K562 (cell line): Measurements from ENCODE around the gene CCDC158. TPM values are rescaled to one million over a fixed set of nuclear protein-coding genes. Genes with fewer than 3 reads are reported as not detected.
A peak's percentile ranks its signal among the peaks of the same experiment; 100 is the strongest.

ENCODE experiments used
- ATAC-seq: fragments of 200-7000 bp; cut with Tn5 transposase; 3 replicates; pipeline ENCODE4 v1.9.1; 2020; ENCODE audit warnings: moderate library complexity
- BruUV-seq: library from RNA; stranded (reverse); fragments of 400-500 nt; replicated peaks from 2 replicates; lab custom pipeline; 2021; lab: Mats Ljungman, UMichigan
- CTCF ChIA-PET: fragments of 300-600 bp; formaldehyde crosslinking; extraction: SDS; loops from one replicate; lab custom pipeline; 2021; ENCODE audit warnings: low intra/inter-chr PET ratio; lab: Yijun Ruan, JAX
- POLR2A ChIA-PET: fragments of 300-600, 350-650 bp; sonication (Branson Sonifier 250); formaldehyde crosslinking; extraction: SDS; loops from one replicate; lab custom pipeline; 2021; ENCODE audit warnings: antibody characterized with exemption, inconsistent platforms; lab: Yijun Ruan, JAX
- DNase-seq, 4 experiments: peaks; one replicate each; pipeline versions ENCODE4 v3.0.0 to v3.0.0-alpha.2; 2011 to 2018; ENCODE audit warnings: low spot score in 3 of 4, mixed read lengths in 3 of 4; ENCODE audit errors: extremely low read depth in 1 of 4
- FAIRE-seq: peaks from 2 replicates; lab custom pipeline; 2011; peaks lifted over from hg19 to GRCh38; lab: Jason Lieb, UNC
- H2AFZ ChIP-seq: 2 replicates; pipeline ENCODE4 v1.6.0; 2011; ENCODE audit warnings: low read depth, low read length, control low read depth, inconsistent platforms
- H3K27ac ChIP-seq: fragments of 200-600 bp; 3 replicates; pipeline ENCODE4 v1.8.0; 2011; ENCODE audit warnings: low read depth, mild to moderate bottlenecking, control low read depth, inconsistent platforms, low read length, moderate library complexity, mixed read lengths; ENCODE audit errors: extremely low read depth
- H3K27me3 ChIP-seq, 2 experiments: fragments of 300-600 bp in 1 of 2; 2 replicates in 1 of 2; 3 replicates in 1 of 2; pipeline versions ENCODE4 v1.6.0 to v1.8.0; 2011; ENCODE audit warnings: inconsistent platforms in 2 of 2, low read length in 2 of 2, mild to moderate bottlenecking in 1 of 2, mixed read lengths in 1 of 2, moderate library complexity in 1 of 2; ENCODE audit not compliant: control insufficient read depth in 2 of 2, insufficient read depth in 2 of 2
- H3K36me3 ChIP-seq: fragments of 300-600 bp; 3 replicates; pipeline ENCODE4 v1.8.0; 2011; ENCODE audit warnings: mild to moderate bottlenecking, low read length, inconsistent platforms; ENCODE audit not compliant: control insufficient read depth, insufficient read depth
- H3K4me1 ChIP-seq, 2 experiments: fragments of 200-600 bp in 1 of 2; replicated peaks in 1 of 2; 2 replicates in 1 of 2; 3 replicates in 1 of 2; pipeline versions ENCODE4 v1.5.1 to v1.8.0; 2011; ENCODE audit warnings: inconsistent platforms in 2 of 2, low read length in 2 of 2, mild to moderate bottlenecking in 1 of 2, mixed read lengths in 1 of 2, moderate library complexity in 1 of 2; ENCODE audit not compliant: control insufficient read depth in 2 of 2, insufficient read depth in 2 of 2
- H3K4me2 ChIP-seq: 2 replicates; pipeline ENCODE4 v1.6.1; 2011; ENCODE audit warnings: low read length, control low read depth, inconsistent platforms, mixed read lengths; ENCODE audit not compliant: insufficient read depth
- H3K4me3 ChIP-seq: fragments of 200-600 bp; sonication (generic), shearing (Covaris generic); 2 replicates; pipeline ENCODE4 v1.5.1; 2016; ENCODE audit warnings: control low read depth, inconsistent platforms
- H3K79me2 ChIP-seq: fragments of 200-600 bp; 3 replicates; pipeline ENCODE4 v1.8.0; 2011; ENCODE audit warnings: low read length, inconsistent platforms; ENCODE audit not compliant: control insufficient read depth, insufficient read depth
- H3K9ac ChIP-seq, 2 experiments: 2 replicates each; pipeline versions ENCODE4 v1.6.0 to v1.6.1; 2011; ENCODE audit warnings: low read depth in 2 of 2, low read length in 2 of 2, control low read depth in 1 of 2, inconsistent platforms in 1 of 2, mild to moderate bottlenecking in 1 of 2, mixed read lengths in 1 of 2; ENCODE audit not compliant: insufficient read depth in 1 of 2
- H3K9me1 ChIP-seq: one replicate; pipeline ENCODE4 v1.6.0; 2011; ENCODE audit warnings: inconsistent platforms, mild to moderate bottlenecking, low read length, moderate library complexity; ENCODE audit not compliant: control insufficient read depth, insufficient read depth
- H3K9me3 ChIP-seq: replicated peaks from 2 replicates; pipeline ENCODE4 v1.5.1; 2011; ENCODE audit warnings: low read depth, low read length, inconsistent platforms; ENCODE audit not compliant: control insufficient read depth, insufficient read depth
- H4K20me1 ChIP-seq: replicated peaks from 2 replicates; pipeline ENCODE4 v1.6.1; 2011; ENCODE audit warnings: low read length, inconsistent platforms, mixed read lengths; ENCODE audit not compliant: control insufficient read depth, insufficient read depth
- ATF7 ChIP-seq: fragments of 450-650 bp; IDR thresholded peaks from 2 replicates; pipeline ENCODE4 v1.7.1; 2014; ENCODE audit warnings: mild to moderate bottlenecking, moderate library complexity
- CC2D1A ChIP-seq: fragments of 450-650 bp; IDR thresholded peaks from 2 replicates; pipeline ENCODE4 v1.6.1; 2017; ENCODE audit warnings: mild to moderate bottlenecking
- ELF1 ChIP-seq: fragments of 200-800 bp; sonication (Bioruptor generic); IDR thresholded peaks from 2 replicates; pipeline ENCODE4 v1.6.1; 2016; ENCODE audit warnings: missing genetic modification characterization, missing compliant biosample characterization
- ESRRA ChIP-seq: fragments of 450-650 bp; IDR thresholded peaks from 2 replicates; pipeline ENCODE4 v1.6.1; 2014; ENCODE audit warnings: low read depth, mild to moderate bottlenecking, moderate library complexity, borderline replicate concordance
- ESRRB ChIP-seq: fragments of 250-450 bp; sonication (Bioruptor Pico); IDR thresholded peaks from 2 replicates; pipeline ENCODE4 v1.5.0; 2020; ENCODE audit warnings: mild to moderate bottlenecking, moderate library complexity, borderline replicate concordance
- GATAD2A ChIP-seq: fragments of 450-650 bp; IDR thresholded peaks from 2 replicates; pipeline ENCODE4 v1.6.1; 2017
- HIVEP1 ChIP-seq: fragments of 250-450 bp; sonication (Bioruptor Pico); IDR thresholded peaks from 2 replicates; pipeline ENCODE4 v1.4.0; 2020; ENCODE audit warnings: mild to moderate bottlenecking
- IRF2 ChIP-seq: sonication (generic); formaldehyde crosslinking; IDR thresholded peaks from 2 replicates; pipeline ENCODE4 v1.8.1; 2022; ENCODE audit warnings: mild to moderate bottlenecking, missing genetic modification reagents
- JUN ChIP-seq, 2 experiments: sonication (generic) in 1 of 2; formaldehyde crosslinking in 1 of 2; IDR thresholded peaks; 2 replicates each; pipeline versions ENCODE4 v1.6.1 to v1.8.0; 2012 to 2022; ENCODE audit warnings: borderline replicate concordance in 2 of 2, mild to moderate bottlenecking in 2 of 2, improper control_type of control experiment in 1 of 2, low read depth in 1 of 2, low read length in 1 of 2, missing genetic modification reagents in 1 of 2
- JUNB ChIP-seq: fragments of 450-650 bp; formaldehyde crosslinking; conservative IDR thresholded peaks from 2 replicates; pipeline ENCODE4 v1.4.0; 2020; ENCODE audit warnings: mild to moderate bottlenecking
- KLF10 ChIP-seq: fragments of 250-450 bp; sonication (Bioruptor Pico); IDR thresholded peaks from 2 replicates; pipeline ENCODE4 v1.6.1; 2021; ENCODE audit warnings: matching md5 sums
- PKNOX1 ChIP-seq: fragments of 450-650 bp; IDR thresholded peaks from 2 replicates; pipeline ENCODE4 v1.6.1; 2016
- PTTG1 ChIP-seq: fragments of 450-650 bp; IDR thresholded peaks from 2 replicates; pipeline ENCODE4 v1.6.1; 2016; ENCODE audit warnings: low read depth, mild to moderate bottlenecking, missing genetic modification characterization, missing compliant biosample characterization
- RHOXF2B ChIP-seq: fragments of 250-450 bp; sonication (Bioruptor Pico); conservative IDR thresholded peaks from 2 replicates; pipeline ENCODE4 v1.5.1; 2021
- TAF7 ChIP-seq: fragments of 450-650 bp; IDR thresholded peaks from 2 replicates; pipeline ENCODE4 v1.6.1; 2016; ENCODE audit warnings: missing genetic modification characterization, missing compliant biosample characterization
- TAF9B ChIP-seq: fragments of 450-650 bp; IDR thresholded peaks from 2 replicates; pipeline ENCODE4 v1.6.1; 2018; ENCODE audit warnings: mild to moderate bottlenecking; ENCODE audit not compliant: partially characterized antibody
- THAP7 ChIP-seq: fragments of 250-450 bp; sonication (Bioruptor Pico); IDR thresholded peaks from 2 replicates; pipeline ENCODE4 v1.5.0; 2021
- ZBTB7A ChIP-seq: IDR thresholded peaks from 2 replicates; pipeline ENCODE4 v1.6.1; 2011; ENCODE audit warnings: low read depth, mild to moderate bottlenecking, low read length, moderate library complexity, borderline replicate concordance; ENCODE audit not compliant: control insufficient read depth
- ZNF232 ChIP-seq: sonication (generic); formaldehyde crosslinking; IDR thresholded peaks from 2 replicates; pipeline ENCODE4 v1.8.0; 2022; ENCODE audit warnings: mild to moderate bottlenecking, missing genetic modification reagents
- ZNF277 ChIP-seq: fragments of 250-450 bp; sonication (Bioruptor Pico); IDR thresholded peaks from 2 replicates; pipeline ENCODE4 v1.8.0; 2022; ENCODE audit warnings: inconsistent platforms, mild to moderate bottlenecking, moderate library complexity, borderline replicate concordance
- WGBS: fragments of 100-300 bp; shearing (Covaris generic); methylation state at CpG from one replicate; pipeline ENCODE4 v1.1.6; 2016; ENCODE audit warnings: low coverage, mixed read lengths; ENCODE audit not compliant: insufficient coverage; ENCODE audit errors: missing lambda C conversion rate; 5-methylcytosine and 5-hydroxymethylcytosine counted together
- in situ Hi-C: fragments of 300-500 bp; cut with MboI; formaldehyde crosslinking; loops from 4 replicates; pipeline ENCODE4 v1.15.0; 2018; ENCODE audit warnings: inconsistent platforms, mixed read lengths
- intact Hi-C: fragments of 100-400 bp; cut with micrococcal nuclease; formaldehyde crosslinking; loops from 2 replicates; pipeline ENCODE4 v1.14.2; 2022
- polyA plus RNA-seq, 8 experiments: library from polyadenylated mRNA; depleted of rRNA in 4 of 8; stranded (reverse) in 5 of 8; unstranded in 3 of 8; fragments of >200 nt; fragmentation: Nextera tagmentation in 2 of 8; fragmentation: Illumina TruSeq in 1 of 8; extraction: Ambion mirVana in 2 of 8; extraction: Trizol in 1 of 8; gene quantifications; 2 replicates each; pipeline versions ENCODE4 v1.2.1 to v1.2.3, GENCODE V29; 2011 to 2014; ENCODE audit warnings: inconsistent platforms in 1 of 8, missing spikeins in 1 of 8
- total RNA-seq, 7 experiments: library from RNA; depleted of rRNA in 6 of 7; stranded (reverse); fragments of >200 nt in 6 of 7; fragmentation: Illumina TruSeq in 2 of 7; extraction: Trizol in 2 of 7; gene quantifications; 2 replicates each; pipeline versions ENCODE4 v1.2.1 to v1.2.3, GENCODE V29; 2011 to 2021; ENCODE audit warnings: low replicate concordance in 1 of 7

Gene CCDC158
- total and polyA plus RNA-seq, 9 of the 15 experiments (the other 6 are each of a cell fraction or from before 2014, with no cell fraction given): not detected

DNA sequence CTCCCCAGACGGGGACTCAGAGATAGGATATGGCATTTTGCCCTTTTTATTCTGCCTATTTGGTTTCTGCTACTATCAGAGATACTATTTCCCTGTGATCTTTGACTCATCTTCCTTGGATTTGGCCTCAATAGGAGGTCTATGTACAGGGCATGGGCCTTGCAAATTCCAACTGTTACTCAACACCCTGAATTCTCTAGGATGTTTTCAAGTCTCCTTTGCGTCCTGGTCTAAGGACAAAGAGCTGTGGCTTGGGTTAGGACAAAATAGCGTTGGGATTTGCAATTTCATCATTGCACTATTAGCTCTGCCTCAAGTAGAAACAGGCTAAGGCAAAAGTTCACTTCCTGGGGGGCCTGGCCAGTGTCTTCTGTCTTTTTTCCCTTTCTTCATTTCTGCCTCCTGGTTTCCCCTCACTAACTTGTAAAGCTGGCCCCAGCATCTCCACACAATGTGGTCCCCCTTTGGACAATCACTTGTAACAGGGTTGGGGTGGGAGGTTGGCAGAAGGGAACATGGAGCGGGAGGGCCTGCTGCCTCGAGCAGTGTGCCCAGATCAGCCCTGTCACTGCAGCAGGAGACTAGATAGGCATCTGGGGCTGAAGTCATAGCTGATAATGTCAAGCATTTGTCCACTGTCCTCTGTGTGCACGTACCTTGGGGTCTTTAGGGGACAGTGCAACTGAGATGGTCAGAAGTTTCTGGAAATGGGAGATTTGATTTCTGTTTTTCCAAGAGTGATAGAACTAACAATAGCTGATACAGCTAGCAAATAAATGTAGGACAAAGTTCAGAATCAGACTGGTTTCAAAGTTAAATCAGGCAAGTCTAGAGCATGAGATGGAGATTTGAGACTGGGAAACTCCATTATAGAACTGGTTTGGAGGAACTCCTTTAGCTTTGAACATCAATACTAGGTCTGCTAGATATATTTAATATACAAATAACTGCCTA lies 140.2 kb downstream of the CCDC158 start:
- TF ChIP-seq TAF9B (no peak), KLF10 (CRISPR knock-in tag) (no peak), GATAD2A (no peak), ELF1 (tag) (no peak), CC2D1A (no peak), IRF2 (no peak), ZNF277 (no peak), RHOXF2B (CRISPR knock-in tag) (no peak), ATF7 (no peak), PKNOX1 (no peak), ESRRB (no peak), JUN (IDR thresholded peaks at IDR 0.05; ENCODE audit: borderline replicate concordance, low read depth, low read length) (no peak), JUN (CRISPR knock-in tag; IDR thresholded peaks at IDR 0.05; ENCODE audit: borderline replicate concordance) (no peak), HIVEP1 (CRISPR knock-in tag) (no peak), JUNB (no peak), TAF7 (tag) (no peak), ZBTB7A (no peak), ZNF232 (CRISPR knock-in tag) (no peak), THAP7 (CRISPR knock-in tag) (no peak), PTTG1 (tag) (no peak), ESRRA (no peak)
- TF ChIP-seq, all 486 proteins: peak for 0
- ChIA-PET CTCF (no interaction called here), POLR2A (interaction anchor here (1.0 to 1.3 kb wide), 2 partner anchors 10 to 14 kb away, joined by 3 to 4 read pairs; no protein-coding TSS in a partner anchor)
- H3K27ac ChIP-seq: no peak overlapping the region
- no peak for ATAC-seq
- peak overlapping the region; percentile 16; the same call in 1 of the 2 replicates for H2AFZ ChIP-seq
- no peak for DNase-seq
- no peaks in the 10 kb centered on the region for H3K9me3 ChIP-seq
- H4K20me1 ChIP-seq: no peaks in the 10 kb centered on the region
- 54% methylated on average over 6 of the region's 6 CpGs for WGBS
- H3K4me1 ChIP-seq: no peaks in the 10 kb centered on the region; a peak in 2 of 5 replicates
- no peaks in the 10 kb centered on the region for H3K27me3 ChIP-seq
- no peak overlapping the region for H3K4me3 ChIP-seq
- in situ Hi-C loops: no loop called here
- no peak for FAIRE-seq
- H3K36me3 ChIP-seq: no peaks in the 10 kb centered on the region
- intact Hi-C loops: no loop called here
- no peak overlapping the region for H3K9ac ChIP-seq
- no peak overlapping the region for H3K4me2 ChIP-seq
- H3K9me1 ChIP-seq: no peaks in the 10 kb centered on the region
- H3K79me2 ChIP-seq: no peaks in the 10 kb centered on the region
- BruUV-seq: no TSS peak
